ENCODE results near the gene SPSB1.
A peak's percentile ranks its signal among the peaks of the same experiment; 100 is the strongest.

SPSB1 gene

DNA sequence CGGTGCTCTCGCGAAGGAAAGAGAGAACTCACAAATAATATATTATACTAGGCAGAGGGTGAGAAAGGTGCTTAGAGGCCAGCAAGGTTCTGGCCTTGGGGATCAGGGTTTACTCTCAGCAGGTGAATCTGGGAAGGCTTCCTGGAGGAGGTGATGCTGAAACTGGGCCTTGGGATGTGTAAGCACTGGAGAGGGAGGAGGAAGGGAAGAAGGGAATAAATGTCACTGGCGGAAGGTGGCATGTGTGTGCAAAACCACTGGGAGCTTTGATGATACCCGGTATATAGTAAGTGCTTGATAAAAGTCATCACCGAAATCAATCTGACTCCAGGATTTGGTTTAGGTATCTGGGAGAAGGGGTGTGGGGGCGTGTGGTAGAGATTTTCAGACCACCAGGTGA lies 24.4 kb downstream of the SPSB1 start:
- TF ChIP-seq TAF1 (IDR thresholded peaks at IDR 0.05; ENCODE audit: borderline replicate concordance, insufficient read depth, low read length) (no peak), POLR2AphosphoS5 (IDR thresholded peaks at IDR 0.05; ENCODE audit: low read depth, low read length) (no peak), FOXP2 (optimal IDR thresholded peaks at IDR 0.05; ENCODE audit: borderline replicate concordance, extremely low read depth, extremely low read length, insufficient read depth) (no peak), SIN3A (IDR thresholded peaks at IDR 0.05; ENCODE audit: borderline replicate concordance, insufficient read depth, low read length) (no peak)
- TF ChIP-seq, protein P1, sequence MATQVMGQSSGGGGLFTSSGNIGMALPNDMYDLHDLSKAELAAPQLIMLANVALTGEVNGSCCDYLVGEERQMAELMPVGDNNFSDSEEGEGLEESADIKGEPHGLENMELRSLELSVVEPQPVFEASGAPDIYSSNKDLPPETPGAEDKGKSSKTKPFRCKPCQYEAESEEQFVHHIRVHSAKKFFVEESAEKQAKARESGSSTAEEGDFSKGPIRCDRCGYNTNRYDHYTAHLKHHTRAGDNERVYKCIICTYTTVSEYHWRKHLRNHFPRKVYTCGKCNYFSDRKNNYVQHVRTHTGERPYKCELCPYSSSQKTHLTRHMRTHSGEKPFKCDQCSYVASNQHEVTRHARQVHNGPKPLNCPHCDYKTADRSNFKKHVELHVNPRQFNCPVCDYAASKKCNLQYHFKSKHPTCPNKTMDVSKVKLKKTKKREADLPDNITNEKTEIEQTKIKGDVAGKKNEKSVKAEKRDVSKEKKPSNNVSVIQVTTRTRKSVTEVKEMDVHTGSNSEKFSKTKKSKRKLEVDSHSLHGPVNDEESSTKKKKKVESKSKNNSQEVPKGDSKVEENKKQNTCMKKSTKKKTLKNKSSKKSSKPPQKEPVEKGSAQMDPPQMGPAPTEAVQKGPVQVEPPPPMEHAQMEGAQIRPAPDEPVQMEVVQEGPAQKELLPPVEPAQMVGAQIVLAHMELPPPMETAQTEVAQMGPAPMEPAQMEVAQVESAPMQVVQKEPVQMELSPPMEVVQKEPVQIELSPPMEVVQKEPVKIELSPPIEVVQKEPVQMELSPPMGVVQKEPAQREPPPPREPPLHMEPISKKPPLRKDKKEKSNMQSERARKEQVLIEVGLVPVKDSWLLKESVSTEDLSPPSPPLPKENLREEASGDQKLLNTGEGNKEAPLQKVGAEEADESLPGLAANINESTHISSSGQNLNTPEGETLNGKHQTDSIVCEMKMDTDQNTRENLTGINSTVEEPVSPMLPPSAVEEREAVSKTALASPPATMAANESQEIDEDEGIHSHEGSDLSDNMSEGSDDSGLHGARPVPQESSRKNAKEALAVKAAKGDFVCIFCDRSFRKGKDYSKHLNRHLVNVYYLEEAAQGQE (IDR thresholded peaks at IDR 0.05; ENCODE audit: insufficient read depth in 1 of 2, low read depth in 2 of 2, low read length in 2 of 2), result no peak

DNA sequence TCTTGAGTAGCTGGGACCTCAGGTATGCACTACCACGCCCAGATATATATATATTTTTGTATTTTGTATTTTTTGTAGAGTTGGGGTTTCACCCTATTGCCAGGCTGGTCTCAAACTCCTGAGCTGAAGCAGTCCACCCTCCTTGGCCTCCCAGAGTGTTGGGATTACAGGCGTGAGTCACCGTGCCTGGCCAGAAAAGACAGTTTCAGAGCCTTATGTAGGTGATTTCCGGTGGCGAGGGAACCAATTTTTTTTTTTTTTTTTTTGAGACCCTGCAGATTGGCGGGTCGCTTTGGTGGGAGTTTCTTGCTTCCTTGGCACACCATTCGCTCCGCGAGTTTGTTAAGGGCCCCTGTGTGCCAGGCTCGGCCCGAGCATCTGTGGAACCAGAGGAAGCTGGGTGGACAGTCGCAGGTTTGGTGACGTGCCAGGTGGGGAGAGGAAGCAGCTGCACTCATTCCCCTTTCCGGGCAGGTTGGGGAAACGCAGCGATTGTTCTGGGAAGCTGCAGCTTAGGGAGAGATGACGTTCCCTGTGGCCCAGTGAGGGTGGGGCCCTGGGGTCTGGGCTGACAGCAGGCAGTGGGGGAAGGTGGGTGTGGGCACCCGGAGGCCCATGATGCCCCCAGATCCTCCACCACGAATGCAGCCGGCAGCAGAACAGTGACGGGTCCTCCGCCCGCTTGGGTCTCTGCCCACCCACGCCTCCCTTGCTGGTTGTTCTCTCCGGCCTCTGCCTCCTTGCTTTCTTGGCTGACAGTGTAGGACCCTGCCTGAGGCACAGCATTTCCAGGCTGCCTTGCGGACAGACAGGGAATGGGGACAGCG lies 25.1 kb downstream of the SPSB1 start:
- TF ChIP-seq, protein P1 (IDR thresholded peaks at IDR 0.05; ENCODE audit: insufficient read depth in 1 of 2, low read depth in 2 of 2, low read length in 2 of 2), result no peak
- peak; percentile 11 for TF ChIP-seq FOXP2 (optimal IDR thresholded peaks at IDR 0.05; ENCODE audit: borderline replicate concordance, extremely low read depth, extremely low read length, insufficient read depth)

DNA sequence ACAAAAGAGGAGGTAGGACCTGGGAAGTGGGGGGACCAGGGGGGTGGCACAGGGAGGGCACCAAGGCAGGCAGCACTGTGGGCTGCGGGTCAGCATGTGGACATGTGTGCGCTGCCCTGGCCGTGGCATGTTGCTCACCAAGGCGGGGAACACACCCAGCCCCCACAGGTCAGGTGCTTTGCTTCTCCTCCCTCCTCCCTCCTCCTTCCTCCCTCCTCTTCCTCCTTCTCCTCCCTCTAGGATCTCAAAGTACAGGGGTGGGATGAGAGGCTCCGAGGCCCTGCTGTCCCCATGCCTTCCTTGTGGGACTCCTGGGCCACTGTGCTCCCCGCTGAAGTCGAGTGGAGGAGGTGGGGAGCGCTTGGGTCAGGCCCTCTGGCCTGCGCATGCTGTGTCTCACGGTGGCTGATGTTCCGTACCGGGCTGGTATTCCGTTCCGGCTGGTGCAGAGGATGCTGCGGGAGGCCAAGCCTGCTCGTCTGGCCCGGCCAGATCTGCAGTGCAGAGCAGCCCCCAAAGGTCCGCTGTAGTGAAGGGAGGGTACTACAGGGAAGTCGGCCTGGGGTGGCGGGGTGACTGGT lies 26.6 kb downstream of the SPSB1 start:
- no peak for TF ChIP-seq FOXP2 (optimal IDR thresholded peaks at IDR 0.05; ENCODE audit: borderline replicate concordance, extremely low read depth, extremely low read length, insufficient read depth)
- TF ChIP-seq, protein P1 (IDR thresholded peaks at IDR 0.05; ENCODE audit: insufficient read depth in 1 of 2, low read depth in 2 of 2, low read length in 2 of 2), result no peak
- no peak for TF ChIP-seq SIN3A (IDR thresholded peaks at IDR 0.05; ENCODE audit: borderline replicate concordance, insufficient read depth, low read length)
- TF ChIP-seq POLR2AphosphoS5 (IDR thresholded peaks at IDR 0.05; ENCODE audit: low read depth, low read length), result no peak
- TF ChIP-seq TAF1 (IDR thresholded peaks at IDR 0.05; ENCODE audit: borderline replicate concordance, insufficient read depth, low read length), result no peak

DNA sequence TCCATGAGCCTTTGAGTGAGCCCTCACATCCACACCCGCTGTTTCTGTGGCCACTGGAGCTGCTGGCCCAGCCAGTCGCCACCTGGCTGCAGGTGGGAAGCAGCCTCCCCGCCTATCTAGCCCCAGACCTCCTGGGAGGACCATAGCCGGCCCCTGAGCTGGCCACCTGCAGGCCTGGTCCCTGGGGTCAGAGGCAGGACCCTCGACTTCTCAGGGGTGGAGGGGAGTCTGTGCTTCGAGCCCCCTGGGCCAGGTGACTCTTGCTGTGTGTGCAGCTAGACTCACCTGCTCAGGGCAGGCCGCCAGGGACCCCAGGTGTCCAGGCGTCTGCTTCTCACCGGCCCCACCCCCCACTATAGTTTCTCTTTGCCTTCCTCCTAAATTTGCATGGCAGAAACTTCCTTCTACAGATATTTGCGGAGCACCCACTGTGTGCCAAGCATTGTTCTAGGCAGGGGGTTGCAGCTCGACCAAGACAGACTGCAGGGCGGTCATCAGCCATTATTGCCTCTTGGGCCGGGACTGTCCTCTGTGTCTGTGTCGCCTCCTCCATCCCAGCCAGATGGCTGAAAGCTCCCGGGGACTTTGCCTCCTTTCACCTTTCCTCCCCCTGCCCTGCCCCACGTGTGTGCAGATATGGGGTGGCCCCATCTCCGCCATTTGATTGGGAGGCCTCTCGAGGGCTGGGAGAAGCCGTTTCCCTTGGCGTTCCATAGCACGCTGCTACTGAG lies 27.3 kb downstream of the SPSB1 start:
- TF ChIP-seq FOXP2 (optimal IDR thresholded peaks at IDR 0.05; ENCODE audit: borderline replicate concordance, extremely low read depth, extremely low read length, insufficient read depth), result no peak
- no peak for TF ChIP-seq POLR2AphosphoS5 (IDR thresholded peaks at IDR 0.05; ENCODE audit: low read depth, low read length)
- TF ChIP-seq, protein P1 (IDR thresholded peaks at IDR 0.05; ENCODE audit: insufficient read depth in 1 of 2, low read depth in 2 of 2, low read length in 2 of 2), result no peak
- TF ChIP-seq TAF1 (IDR thresholded peaks at IDR 0.05; ENCODE audit: borderline replicate concordance, insufficient read depth, low read length), result no peak
- TF ChIP-seq SIN3A (IDR thresholded peaks at IDR 0.05; ENCODE audit: borderline replicate concordance, insufficient read depth, low read length), result no peak
